HL-60 (cell line): ENCODE data around the gene ATE1.

ENCODE experiments used
- DNase-seq, 2 experiments: peaks; one replicate each; pipeline ENCODE4 v3.0.0-alpha.2; 2010 to 2020; ENCODE audit warnings: low read depth in 1 of 2, low spot score in 1 of 2
- H3K27ac ChIP-seq: fragments of 250-450 bp; sonication (Bioruptor Pico); replicated peaks from 2 replicates; pipeline ENCODE4 v1.5.1; 2020; ENCODE audit warnings: mild to moderate bottlenecking, moderate library complexity
- H3K27me3 ChIP-seq: fragments of 250-450 bp; sonication (Bioruptor Pico); 2 replicates; pipeline ENCODE4 v1.5.1; 2021; ENCODE audit warnings: mild to moderate bottlenecking, moderate library complexity; ENCODE audit not compliant: insufficient read depth, poor library complexity, severe bottlenecking
- H3K4me3 ChIP-seq: replicated peaks from 2 replicates; pipeline ENCODE4 v1.5.1; 2011; ENCODE audit warnings: mild to moderate bottlenecking, control low read depth, low read length; ENCODE audit not compliant: insufficient read depth
- GABPA ChIP-seq: IDR thresholded peaks from 2 replicates; pipeline ENCODE4 v1.6.1; 2012; ENCODE audit warnings: low read depth
- POLR2AphosphoS5 ChIP-seq: IDR thresholded peaks from 2 replicates; pipeline ENCODE4 v1.6.1; 2012; ENCODE audit warnings: low read depth
- SPI1 ChIP-seq: IDR thresholded peaks from 2 replicates; pipeline ENCODE4 v1.6.1; 2012; ENCODE audit warnings: low read depth, mild to moderate bottlenecking, borderline replicate concordance
- TF ChIP-seq, protein P1 (sequence below): IDR thresholded peaks from one replicate; pipeline ENCODE4 v1.5.1; 2011; ENCODE audit warnings: low read length, control low read depth, inconsistent platforms; ENCODE audit not compliant: insufficient read depth
- TF ChIP-seq, protein P2 (sequence below): IDR thresholded peaks from 2 replicates; pipeline ENCODE4 v1.6.1; 2012; ENCODE audit warnings: low read depth; ENCODE audit not compliant: insufficient replicate concordance

The ATE1 gene

DNA sequence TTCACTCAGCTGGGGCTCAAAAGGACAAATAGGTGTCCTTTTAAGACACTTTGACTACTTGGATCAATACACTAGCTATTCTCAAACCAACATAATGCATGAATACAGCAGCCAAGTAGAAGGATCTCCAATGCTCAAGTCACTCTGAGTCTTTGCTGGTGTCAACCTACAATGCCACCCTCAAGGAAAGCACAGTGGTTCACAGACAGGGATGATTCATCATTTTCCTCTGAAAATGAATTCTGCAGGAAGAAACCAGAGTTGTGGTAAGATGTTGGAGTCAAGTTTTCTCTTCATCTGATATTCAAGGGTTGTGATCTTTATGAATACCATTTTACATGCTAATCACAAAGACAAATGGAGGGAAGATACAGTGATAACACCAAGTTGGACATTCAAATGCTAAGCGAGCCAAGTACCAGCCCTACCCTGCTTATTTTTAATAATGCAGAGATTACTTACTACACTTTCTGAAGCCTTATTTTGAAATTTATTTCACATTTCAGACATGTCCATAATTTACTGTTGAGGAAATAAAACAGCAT, 186.5 kb downstream of the ATE1 start:
- H3K27me3 ChIP-seq, result peaks cover 2% of the 10 kb centered on the region
- no peak overlapping the region for H3K4me3 ChIP-seq
- TF ChIP-seq, protein P1, sequence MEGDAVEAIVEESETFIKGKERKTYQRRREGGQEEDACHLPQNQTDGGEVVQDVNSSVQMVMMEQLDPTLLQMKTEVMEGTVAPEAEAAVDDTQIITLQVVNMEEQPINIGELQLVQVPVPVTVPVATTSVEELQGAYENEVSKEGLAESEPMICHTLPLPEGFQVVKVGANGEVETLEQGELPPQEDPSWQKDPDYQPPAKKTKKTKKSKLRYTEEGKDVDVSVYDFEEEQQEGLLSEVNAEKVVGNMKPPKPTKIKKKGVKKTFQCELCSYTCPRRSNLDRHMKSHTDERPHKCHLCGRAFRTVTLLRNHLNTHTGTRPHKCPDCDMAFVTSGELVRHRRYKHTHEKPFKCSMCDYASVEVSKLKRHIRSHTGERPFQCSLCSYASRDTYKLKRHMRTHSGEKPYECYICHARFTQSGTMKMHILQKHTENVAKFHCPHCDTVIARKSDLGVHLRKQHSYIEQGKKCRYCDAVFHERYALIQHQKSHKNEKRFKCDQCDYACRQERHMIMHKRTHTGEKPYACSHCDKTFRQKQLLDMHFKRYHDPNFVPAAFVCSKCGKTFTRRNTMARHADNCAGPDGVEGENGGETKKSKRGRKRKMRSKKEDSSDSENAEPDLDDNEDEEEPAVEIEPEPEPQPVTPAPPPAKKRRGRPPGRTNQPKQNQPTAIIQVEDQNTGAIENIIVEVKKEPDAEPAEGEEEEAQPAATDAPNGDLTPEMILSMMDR, result no peak
- no peak for TF ChIP-seq SPI1
- no peak for TF ChIP-seq POLR2AphosphoS5
- TF ChIP-seq, protein P2, sequence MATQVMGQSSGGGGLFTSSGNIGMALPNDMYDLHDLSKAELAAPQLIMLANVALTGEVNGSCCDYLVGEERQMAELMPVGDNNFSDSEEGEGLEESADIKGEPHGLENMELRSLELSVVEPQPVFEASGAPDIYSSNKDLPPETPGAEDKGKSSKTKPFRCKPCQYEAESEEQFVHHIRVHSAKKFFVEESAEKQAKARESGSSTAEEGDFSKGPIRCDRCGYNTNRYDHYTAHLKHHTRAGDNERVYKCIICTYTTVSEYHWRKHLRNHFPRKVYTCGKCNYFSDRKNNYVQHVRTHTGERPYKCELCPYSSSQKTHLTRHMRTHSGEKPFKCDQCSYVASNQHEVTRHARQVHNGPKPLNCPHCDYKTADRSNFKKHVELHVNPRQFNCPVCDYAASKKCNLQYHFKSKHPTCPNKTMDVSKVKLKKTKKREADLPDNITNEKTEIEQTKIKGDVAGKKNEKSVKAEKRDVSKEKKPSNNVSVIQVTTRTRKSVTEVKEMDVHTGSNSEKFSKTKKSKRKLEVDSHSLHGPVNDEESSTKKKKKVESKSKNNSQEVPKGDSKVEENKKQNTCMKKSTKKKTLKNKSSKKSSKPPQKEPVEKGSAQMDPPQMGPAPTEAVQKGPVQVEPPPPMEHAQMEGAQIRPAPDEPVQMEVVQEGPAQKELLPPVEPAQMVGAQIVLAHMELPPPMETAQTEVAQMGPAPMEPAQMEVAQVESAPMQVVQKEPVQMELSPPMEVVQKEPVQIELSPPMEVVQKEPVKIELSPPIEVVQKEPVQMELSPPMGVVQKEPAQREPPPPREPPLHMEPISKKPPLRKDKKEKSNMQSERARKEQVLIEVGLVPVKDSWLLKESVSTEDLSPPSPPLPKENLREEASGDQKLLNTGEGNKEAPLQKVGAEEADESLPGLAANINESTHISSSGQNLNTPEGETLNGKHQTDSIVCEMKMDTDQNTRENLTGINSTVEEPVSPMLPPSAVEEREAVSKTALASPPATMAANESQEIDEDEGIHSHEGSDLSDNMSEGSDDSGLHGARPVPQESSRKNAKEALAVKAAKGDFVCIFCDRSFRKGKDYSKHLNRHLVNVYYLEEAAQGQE, result no peak
- TF ChIP-seq GABPA, result no peak
- no peak for DNase-seq
- no peak overlapping the region for H3K27ac ChIP-seq

DNA sequence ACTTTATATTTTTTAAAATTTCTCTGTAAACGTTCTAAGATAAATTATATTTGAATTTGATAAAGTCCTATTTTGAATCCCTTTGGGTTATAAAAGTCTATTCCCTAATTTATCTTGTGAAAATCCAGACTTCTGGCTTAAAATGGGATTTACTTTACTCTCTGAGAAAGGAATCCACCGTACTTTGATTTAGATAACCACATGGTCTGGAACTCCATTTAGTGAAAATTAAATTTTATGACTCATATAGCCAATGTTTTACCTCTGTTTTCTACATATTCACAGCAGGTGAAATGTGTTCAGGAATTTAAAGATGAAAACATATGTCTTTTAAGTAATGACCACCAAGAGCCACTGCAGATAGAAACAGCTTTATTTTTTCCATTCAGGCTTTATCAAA, 187.8 kb downstream of the ATE1 start:
- no peak for DNase-seq
- TF ChIP-seq, protein P1, result no peak
- no peak for TF ChIP-seq SPI1
- no peak for TF ChIP-seq GABPA
- TF ChIP-seq POLR2AphosphoS5, result no peak
- TF ChIP-seq, protein P2, result no peak
- H3K4me3 ChIP-seq, result no peak overlapping the region
- H3K27me3 ChIP-seq, result peaks cover 8% of the 10 kb centered on the region
- no peak overlapping the region for H3K27ac ChIP-seq

DNA sequence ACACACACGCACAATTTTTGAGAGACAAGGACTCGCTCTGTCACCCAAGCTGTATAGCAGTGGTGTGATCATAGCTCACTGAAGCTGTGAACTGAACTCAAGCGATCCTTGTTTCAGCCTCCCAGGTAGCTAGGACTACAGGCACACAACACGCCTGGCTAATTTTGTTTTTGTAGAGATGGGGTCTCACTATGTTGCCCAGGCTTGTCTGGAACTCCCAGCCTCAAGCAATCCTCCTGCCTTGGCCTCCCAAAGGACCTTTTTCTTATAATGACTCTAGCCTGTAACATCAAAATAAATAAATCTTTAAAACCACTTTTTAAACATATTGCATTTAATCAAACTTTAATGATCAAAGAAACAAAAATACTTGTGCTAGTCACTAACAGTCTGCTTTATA, 188.7 kb downstream of the ATE1 start:
- Histone ChIP-seq H3K27ac (no peak overlapping the region), H3K4me3 (no peak overlapping the region), H3K27me3 (peaks cover 8% of the 10 kb centered on the region)
- TF ChIP-seq, protein P1, result no peak
- TF ChIP-seq GABPA, result no peak
- TF ChIP-seq POLR2AphosphoS5, result no peak
- TF ChIP-seq, protein P2, result no peak
- TF ChIP-seq SPI1, result no peak
- no peak for DNase-seq
